Measurements from ENCODE around the gene ZNF576. TPM values are rescaled to one million over a fixed set of nuclear protein-coding genes. Genes with fewer than 3 reads are reported as not detected.
"Not testable (repeated sequence)": the region's sequence is repeated elsewhere in the genome, so short reads cannot be mapped to it uniquely, and the experiment has no call there.

Gene ZNF576
- total RNA-seq (10 to 100 TPM; 19.5 to 20.9 TPM), polyA plus RNA-seq (9.3 TPM)

- Histone ChIP-seq H3K4me3 (ENCODE audit: low read length) (peak within 1 kb of the TSS; percentile 71), H3K27me3 (ENCODE audit: insufficient read depth, low read length, poor library complexity, severe bottlenecking) (no peaks in the 10 kb centered on the region), H3K4me1 (ENCODE audit: insufficient read depth, low read length) (peaks cover 38% of the 10 kb centered on the region), H3K9me3 (ENCODE audit: low read length) (no peaks in the 10 kb centered on the region), H3K27ac (ENCODE audit: low read depth, low read length) (peak within 1 kb of the TSS; percentile 96), H3K36me3 (ENCODE audit: insufficient read depth, low read length) (peaks cover 7% of the 10 kb centered on the region)
- H3K27ac Mint-ChIP-seq = peak within 1 kb of the TSS; percentile 99 to 100 (median 100)
- ChIA-PET CTCF (interaction anchor here (0.7 to 5.4 kb wide), 14 partner anchors 10 to 157 kb away, joined by 3 to 124 read pairs (median 12); partner anchors contain the start of genes ETHE1 and ZNF575), POLR2A (interaction anchor here (0.7 to 3.2 kb wide), 10 partner anchors 16 to 296 kb away, joined by 3 to 23 read pairs (median 6); partner anchors contain the start of genes PINLYP, XRCC1 and ZNF575)
- peaks cover 39 to 50% (median 43%) of the 10 kb centered on the region in 3 donors for H3K4me1 Mint-ChIP-seq
- H3K9me3 Mint-ChIP-seq = no peaks in the 10 kb centered on the region
- H3K27me3 Mint-ChIP-seq = peaks cover 0 to 4% of the 10 kb centered on the region in 2 donors
- DNase-seq = peak; percentile 99 to 100 (median 100)
- H3K36me3 Mint-ChIP-seq = peaks cover 0 to 66% (median 2%) of the 10 kb centered on the region in 3 donors
- peak within 1 kb of the TSS; percentile 89 to 98 (median 96) for H3K4me3 Mint-ChIP-seq
Observed at GRCh38 chr19:43595999-43596841, at the start of gene ZNF576, which contains the start of gene IRGQ. ZNF576 (plus strand) TSS chr19:43596595; CDS start chr19:43597109, 514 bp downstream. IRGQ (minus strand) TSS chr19:43596134; CDS start chr19:43595338, 796 bp downstream.

DNA sequence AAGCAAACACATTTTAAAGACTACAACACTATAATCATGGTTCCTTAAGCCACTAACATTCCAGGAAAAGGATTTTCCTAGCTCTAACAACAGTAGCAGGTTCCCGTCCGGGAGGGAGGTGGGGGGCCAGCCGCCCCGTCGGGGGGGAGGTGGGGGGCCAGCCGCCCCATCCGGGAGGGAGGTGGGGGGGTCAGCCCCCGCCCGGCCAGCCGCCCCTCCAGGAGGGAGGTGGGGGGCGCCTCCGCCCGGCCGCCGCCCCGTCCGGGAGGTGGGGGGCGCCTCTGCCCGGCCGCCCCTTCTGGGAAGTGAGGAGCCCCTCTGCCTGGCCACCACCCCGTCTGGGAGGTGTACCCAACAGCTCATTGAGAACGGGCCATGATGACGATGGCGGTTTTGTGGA, 48.5 kb upstream of the ZNF576 start:
- CTCF ChIA-PET; H3K4me3 ChIP-seq (ENCODE audit: low read length); H3K4me1 ChIP-seq (ENCODE audit: insufficient read depth, low read length); H3K4me1 Mint-ChIP-seq; H3K4me3 Mint-ChIP-seq; H3K27me3 Mint-ChIP-seq; DNase-seq; H3K27me3 ChIP-seq (ENCODE audit: insufficient read depth, low read length, poor library complexity, severe bottlenecking); POLR2A ChIA-PET; H3K9me3 ChIP-seq (ENCODE audit: low read length); H3K9me3 Mint-ChIP-seq; H3K27ac ChIP-seq (ENCODE audit: low read depth, low read length): not testable (repeated sequence)
- peaks cover 40% of the 10 kb centered on the region for H3K36me3 ChIP-seq (ENCODE audit: insufficient read depth, low read length)
- H3K27ac Mint-ChIP-seq = peak overlapping the region in 1 of 8 donors; percentile 36
- H3K36me3 Mint-ChIP-seq = peaks cover 0 to 68% (median 10%) of the 10 kb centered on the region in 3 donors

DNA sequence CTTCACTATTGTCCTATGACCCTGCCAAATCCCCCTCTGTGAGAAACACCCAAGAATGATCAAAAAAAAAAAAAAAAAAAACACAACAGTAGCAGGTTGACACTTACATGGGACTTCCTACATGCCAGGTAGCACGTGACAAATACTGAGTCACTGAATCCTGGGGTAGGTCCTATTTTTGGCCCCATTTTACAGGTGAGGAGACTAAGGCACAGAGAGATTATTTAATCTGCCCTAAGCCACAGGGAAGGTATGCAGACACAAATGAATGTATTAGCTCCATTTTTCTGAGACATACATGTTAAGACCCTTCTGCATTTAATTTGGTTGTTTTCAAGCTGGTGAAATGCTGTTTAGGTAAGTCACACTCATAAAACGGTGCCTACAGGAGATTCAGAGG, 47.7 kb upstream of the ZNF576 start:
- no peak overlapping the region for H3K4me3 Mint-ChIP-seq
- no peak for DNase-seq
- H3K27me3 Mint-ChIP-seq = no peaks in the 10 kb centered on the region
- Histone ChIP-seq H3K27me3 (ENCODE audit: insufficient read depth, low read length, poor library complexity, severe bottlenecking) (no peaks in the 10 kb centered on the region), H3K4me3 (ENCODE audit: low read length) (no peak overlapping the region), H3K27ac (ENCODE audit: low read depth, low read length) (no peak overlapping the region), H3K36me3 (ENCODE audit: insufficient read depth, low read length) (peaks cover 39% of the 10 kb centered on the region), H3K9me3 (ENCODE audit: low read length) (no peaks in the 10 kb centered on the region), H3K4me1 (ENCODE audit: insufficient read depth, low read length) (no peaks in the 10 kb centered on the region)
- H3K9me3 Mint-ChIP-seq = no peaks in the 10 kb centered on the region
- ChIA-PET POLR2A (no interaction called here), CTCF (no interaction called here)
- H3K4me1 Mint-ChIP-seq = no peaks in the 10 kb centered on the region
- H3K27ac Mint-ChIP-seq = no peak overlapping the region
- H3K36me3 Mint-ChIP-seq = peaks cover 0 to 68% (median 7%) of the 10 kb centered on the region in 3 donors

- Histone ChIP-seq H3K4me1 (ENCODE audit: insufficient read depth, low read length) (peaks cover 9% of the 10 kb centered on the region), H3K27ac (ENCODE audit: low read depth, low read length) (no peak overlapping the region), H3K4me3 (ENCODE audit: low read length) (no peak overlapping the region), H3K9me3 (ENCODE audit: low read length) (no peaks in the 10 kb centered on the region), H3K36me3 (ENCODE audit: insufficient read depth, low read length) (peaks cover 34% of the 10 kb centered on the region), H3K27me3 (ENCODE audit: insufficient read depth, low read length, poor library complexity, severe bottlenecking) (no peaks in the 10 kb centered on the region)
- ChIA-PET POLR2A (no interaction called here), CTCF (interaction anchor here (6.9 kb wide), 1 partner anchor 44 kb away, joined by 124 read pairs; the partner anchor contains the start of genes IRGQ and ZNF576)
- Mint-ChIP-seq H3K4me1 (peaks cover 14 to 16% (median 14%) of the 10 kb centered on the region in 3 donors), H3K9me3 (no peaks in the 10 kb centered on the region), H3K27ac (peak overlapping the region in 3 of 8 donors; percentile 53 to 95 (median 63)), H3K36me3 (peaks cover 5 to 63% (median 8%) of the 10 kb centered on the region in 3 donors), H3K4me3 (no peak overlapping the region), H3K27me3 (no peaks in the 10 kb centered on the region)
- DNase-seq = no peak
Observed at GRCh38 chr19:43551399-43552197, 44.8 kb upstream of the ZNF576 start.

DNA sequence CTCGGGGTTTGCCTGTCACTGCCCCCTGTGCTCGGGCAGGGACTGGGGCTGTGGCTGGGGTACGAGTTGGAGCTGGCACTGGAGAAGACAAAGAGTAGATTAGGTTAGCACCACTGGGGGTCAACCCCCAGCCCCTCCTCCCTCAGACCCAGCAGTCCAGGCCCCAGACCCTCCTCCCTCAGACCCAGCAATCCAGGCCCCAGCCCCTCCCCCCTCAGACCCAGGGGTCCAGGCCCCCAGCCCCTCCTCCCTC, 44.3 kb upstream of the ZNF576 start:
- no peak for DNase-seq
- Histone ChIP-seq H3K36me3 (ENCODE audit: insufficient read depth, low read length) (peaks cover 34% of the 10 kb centered on the region), H3K4me3 (ENCODE audit: low read length) (no peak overlapping the region), H3K27me3 (ENCODE audit: insufficient read depth, low read length, poor library complexity, severe bottlenecking) (no peaks in the 10 kb centered on the region), H3K9me3 (ENCODE audit: low read length) (no peaks in the 10 kb centered on the region), H3K4me1 (ENCODE audit: insufficient read depth, low read length) (peaks cover 9% of the 10 kb centered on the region), H3K27ac (ENCODE audit: low read depth, low read length) (no peak overlapping the region)
- ChIA-PET POLR2A (no interaction called here), CTCF (interaction anchor here (4.8 to 6.9 kb wide), 2 partner anchors 18 to 43 kb away, joined by 36 to 124 read pairs; partner anchors contain the start of genes IRGQ, ZNF575 and ZNF576)
- Mint-ChIP-seq H3K4me1 (peaks cover 14 to 16% (median 14%) of the 10 kb centered on the region in 3 donors), H3K27ac (no peak overlapping the region), H3K27me3 (no peaks in the 10 kb centered on the region), H3K36me3 (peaks cover 5 to 63% (median 8%) of the 10 kb centered on the region in 3 donors), H3K4me3 (no peak overlapping the region), H3K9me3 (no peaks in the 10 kb centered on the region)

DNA sequence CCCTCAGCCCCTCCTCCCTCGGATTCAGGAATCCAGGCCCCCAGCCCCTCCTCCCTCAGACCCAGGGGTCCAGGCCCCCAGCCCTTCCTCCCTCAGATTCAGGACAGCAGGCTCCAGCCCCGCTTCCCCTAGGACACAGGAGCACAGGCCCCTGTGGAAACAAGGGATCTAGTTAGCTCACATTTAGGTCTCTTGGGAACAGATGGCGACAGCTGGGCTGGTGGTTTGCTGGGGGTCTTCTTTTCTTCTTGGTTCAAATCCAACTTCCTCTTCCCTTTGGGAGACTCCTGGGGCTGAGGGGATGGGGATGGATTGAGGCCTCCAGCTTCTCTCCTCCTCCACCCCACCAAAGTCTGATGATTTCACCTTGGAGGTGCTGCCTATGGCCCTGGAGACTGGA, 43.8 kb upstream of the ZNF576 start:
- CTCF ChIA-PET = interaction anchor here (4.8 to 6.9 kb wide), 2 partner anchors 18 to 43 kb away, joined by 36 to 124 read pairs; partner anchors contain the start of genes IRGQ, ZNF575 and ZNF576
- Mint-ChIP-seq H3K9me3 (no peaks in the 10 kb centered on the region), H3K27me3 (no peaks in the 10 kb centered on the region), H3K4me1 (peaks cover 14 to 16% (median 14%) of the 10 kb centered on the region in 3 donors), H3K36me3 (peaks cover 5 to 66% (median 11%) of the 10 kb centered on the region in 3 donors), H3K27ac (peak overlapping the region in 1 of 8 donors; percentile 76), H3K4me3 (no peak overlapping the region)
- Histone ChIP-seq H3K4me3 (ENCODE audit: low read length) (no peak overlapping the region), H3K36me3 (ENCODE audit: insufficient read depth, low read length) (peaks cover 38% of the 10 kb centered on the region), H3K9me3 (ENCODE audit: low read length) (no peaks in the 10 kb centered on the region), H3K4me1 (ENCODE audit: insufficient read depth, low read length) (peaks cover 9% of the 10 kb centered on the region), H3K27me3 (ENCODE audit: insufficient read depth, low read length, poor library complexity, severe bottlenecking) (no peaks in the 10 kb centered on the region), H3K27ac (ENCODE audit: low read depth, low read length) (no peak overlapping the region)
- POLR2A ChIA-PET = no interaction called here
- DNase-seq = no peak

DNA sequence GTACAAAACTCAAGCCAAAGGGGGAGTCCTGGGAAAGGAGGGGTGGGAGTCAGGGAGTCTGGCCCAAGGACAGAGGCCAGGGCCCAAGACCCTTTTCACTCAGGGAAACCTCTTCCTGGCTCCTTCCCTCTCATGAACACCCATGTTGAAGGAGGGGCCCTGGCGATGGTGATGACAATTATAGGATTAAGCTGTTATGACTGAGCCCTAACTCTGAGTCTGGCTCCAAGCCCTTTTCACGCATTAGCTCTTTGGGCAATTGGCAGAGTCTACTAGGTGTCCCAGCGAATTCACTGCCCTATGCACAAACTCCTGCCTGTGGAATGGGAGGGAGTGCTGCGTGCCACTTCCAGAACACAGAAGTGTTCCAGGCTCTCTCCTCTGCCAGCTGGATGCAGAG, 42.7 kb upstream of the ZNF576 start:
- ChIA-PET POLR2A (interaction anchor here (0.6 kb wide), 1 partner anchor 109 kb away, joined by 3 read pairs; no protein-coding TSS in a partner anchor), CTCF (interaction anchor here (1.2 to 6.9 kb wide), 5 partner anchors 10 to 42 kb away, joined by 4 to 124 read pairs (median 22); partner anchors contain the start of genes IRGQ, ZNF575 and ZNF576)
- Mint-ChIP-seq H3K4me3 (no peak overlapping the region), H3K9me3 (no peaks in the 10 kb centered on the region), H3K4me1 (peaks cover 14 to 16% (median 14%) of the 10 kb centered on the region in 3 donors), H3K27me3 (no peaks in the 10 kb centered on the region), H3K36me3 (peaks cover 5 to 69% (median 12%) of the 10 kb centered on the region in 3 donors), H3K27ac (peak overlapping the region in 2 of 8 donors; percentile 29 to 72)
- Histone ChIP-seq H3K36me3 (ENCODE audit: insufficient read depth, low read length) (peaks cover 43% of the 10 kb centered on the region), H3K27me3 (ENCODE audit: insufficient read depth, low read length, poor library complexity, severe bottlenecking) (no peaks in the 10 kb centered on the region), H3K27ac (ENCODE audit: low read depth, low read length) (no peak overlapping the region), H3K9me3 (ENCODE audit: low read length) (no peaks in the 10 kb centered on the region), H3K4me3 (ENCODE audit: low read length) (no peak overlapping the region), H3K4me1 (ENCODE audit: insufficient read depth, low read length) (peaks cover 9% of the 10 kb centered on the region)
- DNase-seq = no peak

Measured in CD8-positive, alpha-beta memory T cell (primary cell).